DOHH2 (cell line): ENCODE results near the gene ZNRD2.

Source experiments
- H3F3A ChIP-seq: fragments of 200-600 bp; sonication (generic), shearing (Covaris generic); 2 replicates; pipeline ENCODE4 v1.6.0; 2016; ENCODE audit warnings: antibody characterized with exemption, mild to moderate bottlenecking; ENCODE audit not compliant: control insufficient read depth, insufficient read depth
- H3K27ac ChIP-seq: fragments of 200-600 bp; sonication (generic); 2 replicates; pipeline ENCODE4 v1.5.1; 2014; ENCODE audit warnings: low read depth, mild to moderate bottlenecking, low read length, moderate library complexity
- H3K27me3 ChIP-seq: fragments of 200-600 bp; sonication (generic); 2 replicates; pipeline ENCODE4 v1.6.1; 2014; ENCODE audit warnings: mild to moderate bottlenecking, low read length, mixed read lengths; ENCODE audit not compliant: control insufficient read depth
- H3K36me3 ChIP-seq: fragments of 200-600 bp; sonication (generic); 2 replicates; pipeline ENCODE4 v1.6.1; 2014; ENCODE audit warnings: mild to moderate bottlenecking, low read length, moderate library complexity, mixed read lengths; ENCODE audit not compliant: control insufficient read depth
- H3K4me1 ChIP-seq: fragments of 200-600 bp; sonication (generic); 2 replicates; pipeline ENCODE4 v1.6.1; 2014; ENCODE audit warnings: mild to moderate bottlenecking, low read length, mixed read lengths; ENCODE audit not compliant: control insufficient read depth
- H3K4me2 ChIP-seq: fragments of 200-600 bp; sonication (generic); 2 replicates; pipeline ENCODE4 v1.6.0; 2014; ENCODE audit warnings: mild to moderate bottlenecking, low read length, moderate library complexity
- H3K4me3 ChIP-seq: fragments of 200-600 bp; sonication (generic); 2 replicates; pipeline ENCODE4 v1.5.1; 2014; ENCODE audit warnings: mild to moderate bottlenecking, low read length, mixed read lengths
- H3K79me2 ChIP-seq: fragments of 200-600 bp; sonication (generic); 2 replicates; pipeline ENCODE4 v1.6.1; 2014; ENCODE audit warnings: mild to moderate bottlenecking, low read length, mixed read lengths; ENCODE audit not compliant: control insufficient read depth
- H3K9me2 ChIP-seq: fragments of 200-600 bp; sonication (generic); replicated peaks from 2 replicates; pipeline ENCODE4 v1.6.1; 2014; ENCODE audit warnings: mild to moderate bottlenecking, low read length, mixed read lengths; ENCODE audit not compliant: control insufficient read depth
- H3K9me3 ChIP-seq: fragments of 200-600 bp; sonication (generic); 2 replicates; pipeline ENCODE4 v1.6.1; 2014; ENCODE audit warnings: antibody characterized with exemption, low read length, mixed read lengths; ENCODE audit not compliant: control insufficient read depth, insufficient read depth
- H4K20me1 ChIP-seq: fragments of 200-600 bp; sonication (generic); 2 replicates; pipeline ENCODE4 v1.6.0; 2014; ENCODE audit warnings: low read depth, mild to moderate bottlenecking, antibody characterized with exemption, low read length, moderate library complexity; ENCODE audit not compliant: control insufficient read depth, insufficient read depth
- CTCF ChIP-seq: fragments of 200-600 bp; sonication (generic); IDR thresholded peaks from one replicate; pipeline ENCODE4 v1.5.1; 2014; ENCODE audit warnings: antibody characterized with exemption, mild to moderate bottlenecking, low read depth, low read length; ENCODE audit not compliant: poor library complexity, severe bottlenecking
- EZH2phosphoT487 ChIP-seq: fragments of 200-600 bp; sonication (generic); IDR thresholded peaks from 2 replicates; pipeline ENCODE4 v1.6.1; 2017; ENCODE audit warnings: borderline replicate concordance, mild to moderate bottlenecking, antibody characterized with exemption, low read length, moderate library complexity, mixed read lengths

The ZNRD2 gene

GRCh38 chr11:65538232-65538914 lies 31.9 kb upstream of the ZNRD2 start:
- TF ChIP-seq CTCF: no peak
- no peak for TF ChIP-seq EZH2phosphoT487
- H3K4me2 ChIP-seq: no peak overlapping the region
- no peaks in the 10 kb centered on the region for H3K9me3 ChIP-seq
- H3F3A ChIP-seq: no peaks in the 10 kb centered on the region; the same call in 1 of the 2 replicates
- no peaks in the 10 kb centered on the region for H3K9me2 ChIP-seq
- H3K4me1 ChIP-seq: peaks cover 17% of the 10 kb centered on the region
- H3K27me3 ChIP-seq: no peaks in the 10 kb centered on the region
- H4K20me1 ChIP-seq: no peaks in the 10 kb centered on the region
- H3K27ac ChIP-seq: no peak overlapping the region
- H3K36me3 ChIP-seq: peaks cover 7% of the 10 kb centered on the region; the same call in 1 of the 2 replicates
- no peaks in the 10 kb centered on the region for H3K79me2 ChIP-seq
- H3K4me3 ChIP-seq: no peak overlapping the region

GRCh38 chr11:65538915-65539743 lies 31.1 kb upstream of the ZNRD2 start:
- Histone ChIP-seq H3K4me1 (peaks cover 17% of the 10 kb centered on the region), H3K27me3 (no peaks in the 10 kb centered on the region), H3K4me3 (no peak overlapping the region; the same call in 1 of the 2 replicates), H3F3A (no peaks in the 10 kb centered on the region; the same call in 1 of the 2 replicates), H3K4me2 (peak overlapping the region; percentile 82; the same call in 1 of the 2 replicates), H3K27ac (no peak overlapping the region), H3K9me2 (no peaks in the 10 kb centered on the region), H3K36me3 (peaks cover 7% of the 10 kb centered on the region; the same call in 1 of the 2 replicates), H4K20me1 (no peaks in the 10 kb centered on the region), H3K9me3 (no peaks in the 10 kb centered on the region), H3K79me2 (no peaks in the 10 kb centered on the region)
- TF ChIP-seq CTCF: no peak
- TF ChIP-seq EZH2phosphoT487: no peak

- peak overlapping the region; percentile 46 for H3K27ac ChIP-seq
These were observed 30.5 kb upstream of the ZNRD2 start for GRCh38 chr11:65539744-65540289.

More at GRCh38 chr11:65539744-65540289, 30.5 kb upstream of the ZNRD2 start:
- H3K79me2 ChIP-seq: no peaks in the 10 kb centered on the region
- H3K4me2 ChIP-seq: peak overlapping the region; percentile 82
- peak overlapping the region; percentile 74 for H3K4me3 ChIP-seq
- no peaks in the 10 kb centered on the region for H3K9me3 ChIP-seq
- H3K27me3 ChIP-seq: no peaks in the 10 kb centered on the region
- H3K36me3 ChIP-seq: peaks cover 7% of the 10 kb centered on the region; the same call in 1 of the 2 replicates
- no peak for TF ChIP-seq CTCF
- TF ChIP-seq EZH2phosphoT487: no peak
- H3F3A ChIP-seq: no peaks in the 10 kb centered on the region
- no peaks in the 10 kb centered on the region for H4K20me1 ChIP-seq
- H3K4me1 ChIP-seq: peaks cover 17% of the 10 kb centered on the region
- H3K9me2 ChIP-seq: no peaks in the 10 kb centered on the region
